ENCODE results near the gene LMO7. TPM values are rescaled to one million over a fixed set of nuclear protein-coding genes. Genes with fewer than 3 reads are reported as not detected.
A peak's percentile ranks its signal among the peaks of the same experiment; 100 is the strongest.
"Not testable (repeated sequence)": the region's sequence is repeated elsewhere in the genome, so short reads cannot be mapped to it uniquely, and the experiment has no call there.

LMO7 gene
- total RNA-seq, 1 donor from 2014 or later = 480 TPM

DNA sequence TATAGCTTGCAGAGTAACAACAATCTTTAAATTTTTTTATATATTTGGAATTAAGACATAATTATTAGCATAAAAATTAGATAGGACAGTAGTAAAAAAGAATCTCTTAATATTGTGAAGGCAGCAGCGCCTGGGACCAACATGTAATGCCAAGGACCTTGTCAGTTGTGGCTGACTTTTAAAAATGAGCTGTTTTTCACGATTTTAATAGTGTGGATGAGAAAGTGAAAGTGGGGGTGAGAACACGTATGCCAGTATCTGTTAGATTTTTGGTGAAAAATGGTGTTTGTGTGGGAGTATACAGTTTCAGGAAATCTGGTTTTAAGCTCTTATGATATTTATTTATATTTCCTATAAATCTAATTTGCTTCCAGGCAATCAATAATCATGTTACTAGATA lies 125.2 kb downstream of the LMO7 start:
- DNase-seq (no peak), ATAC-seq (no peak)
- intact Hi-C loops (cut with micrococcal nuclease) = loop anchor here (5.0 kb wide), 1 partner anchor 36 kb away; no protein-coding TSS in a partner anchor

DNA sequence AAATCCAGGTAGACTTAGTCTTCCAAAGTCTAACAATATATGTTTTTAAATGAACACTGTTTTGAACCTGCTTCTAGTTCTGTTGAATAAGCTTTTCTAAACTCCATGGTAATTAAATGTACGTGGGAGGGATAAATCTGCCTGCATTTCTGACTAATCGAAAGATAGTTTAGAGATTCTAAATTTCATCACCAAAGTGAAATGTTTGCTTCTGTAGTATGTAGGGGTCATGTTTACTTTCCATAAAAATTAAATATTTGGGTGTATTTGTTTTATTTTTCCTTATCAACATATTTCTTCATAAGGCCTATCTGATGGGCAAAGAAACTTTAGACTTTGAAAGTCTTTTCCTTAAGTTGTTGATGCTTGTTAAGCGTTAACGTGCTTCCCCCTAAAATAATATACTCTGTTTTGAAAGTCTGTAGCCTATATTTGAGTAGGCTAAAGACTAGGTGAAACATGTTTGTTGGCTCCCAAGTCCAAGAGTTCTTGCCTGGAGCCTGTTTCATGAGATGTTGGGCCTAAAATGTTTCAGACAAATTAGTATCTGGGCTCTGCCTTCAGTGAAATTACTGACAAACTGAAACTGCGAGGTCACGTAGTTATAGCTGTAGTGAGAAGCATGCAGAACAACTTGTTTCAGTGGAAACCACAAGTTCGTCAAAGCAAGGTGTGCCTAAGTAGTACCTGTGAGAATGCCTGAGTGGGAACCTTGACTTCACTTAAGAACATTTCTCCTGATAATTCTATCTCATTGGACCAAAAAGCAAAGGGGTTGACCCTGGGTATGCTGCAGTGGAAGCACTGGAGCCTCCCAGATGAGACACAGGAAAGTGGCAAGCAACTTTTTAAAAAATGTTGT lies 126.2 kb downstream of the LMO7 start:
- intact Hi-C loops (cut with micrococcal nuclease) = loop anchor here (5.0 kb wide), 1 partner anchor 35 kb away; no protein-coding TSS in a partner anchor
- ATAC-seq (peak; percentile 11), DNase-seq (no peak)

DNA sequence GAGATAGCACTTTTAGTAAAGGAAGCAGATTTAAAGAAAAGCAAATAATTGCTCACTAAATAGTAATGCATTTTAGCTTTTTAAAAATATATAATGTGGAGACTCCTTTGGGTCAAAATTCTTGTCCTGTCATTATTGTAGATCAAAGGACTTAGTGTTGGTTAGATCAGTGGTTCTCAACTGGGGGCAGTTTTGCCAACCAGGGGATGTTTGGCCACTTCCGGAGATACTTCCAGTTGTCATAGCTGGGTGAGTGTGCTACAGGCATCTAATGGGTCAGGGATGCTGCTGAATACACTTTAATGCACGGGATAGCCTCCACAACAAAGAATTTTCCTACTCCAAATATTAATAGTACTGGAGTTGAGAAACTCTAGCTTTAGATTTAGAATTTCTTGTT lies 126.8 kb downstream of the LMO7 start:
- no peak for DNase-seq
- ATAC-seq = no peak
- intact Hi-C loops (cut with micrococcal nuclease) = loop anchor here (5.0 kb wide), 1 partner anchor 34 kb away; no protein-coding TSS in a partner anchor

DNA sequence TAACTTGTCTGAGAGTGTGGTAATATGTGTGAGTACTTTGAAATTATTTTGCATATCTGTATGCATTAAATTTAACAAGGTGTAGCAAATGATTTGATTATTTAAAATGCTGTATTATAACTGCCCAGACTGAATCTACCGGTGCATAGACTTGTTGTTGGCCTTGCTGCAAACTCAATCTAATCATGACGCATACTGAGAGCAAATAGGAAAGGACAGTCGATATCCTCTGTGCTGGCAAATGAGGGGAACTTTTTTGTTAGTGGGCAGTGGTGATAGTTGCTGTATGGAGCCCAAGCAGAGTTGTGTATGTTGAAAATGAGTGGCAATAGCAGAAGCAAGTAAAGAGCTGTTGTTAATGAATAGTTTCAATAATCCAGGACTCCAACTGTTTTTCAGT lies 127.4 kb downstream of the LMO7 start:
- ATAC-seq (peak; percentile 17), DNase-seq (no peak)
- intact Hi-C loops (cut with micrococcal nuclease) = loop anchor here (5.0 kb wide), 1 partner anchor 34 kb away; no protein-coding TSS in a partner anchor

DNA sequence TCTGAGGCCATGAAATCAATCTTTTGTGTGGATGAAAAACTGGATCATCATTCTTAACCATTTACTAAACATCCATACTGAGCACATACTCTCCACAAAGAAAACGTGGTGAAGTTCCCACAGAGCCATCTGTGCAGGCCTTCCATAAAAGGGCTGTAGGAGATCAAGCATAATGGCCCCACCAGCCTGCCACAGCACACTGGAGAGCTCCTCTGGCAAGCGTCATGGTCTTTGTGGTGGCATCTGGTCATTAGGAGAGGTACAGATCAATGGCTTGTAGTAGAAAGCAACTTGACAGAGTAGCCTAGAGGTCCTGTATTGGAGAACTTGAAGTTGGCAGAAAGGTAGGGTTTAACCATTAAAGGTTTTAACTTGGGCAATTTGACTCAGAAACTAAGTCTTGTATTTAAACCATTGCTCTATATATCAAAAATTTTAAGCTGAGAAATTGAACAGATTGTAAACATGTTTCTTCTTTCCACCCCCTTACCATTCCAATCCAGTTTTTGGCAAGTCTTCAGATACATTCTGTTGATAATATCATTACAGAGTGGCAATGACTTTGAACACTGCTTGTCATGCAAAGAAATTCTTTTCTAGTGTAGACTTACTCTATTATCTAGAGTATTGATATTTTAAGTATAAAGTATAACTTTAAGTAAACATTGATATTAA lies 128.3 kb downstream of the LMO7 start:
- intact Hi-C loops (cut with micrococcal nuclease) = loop anchor here (5.0 kb wide), 1 partner anchor 33 kb away; no protein-coding TSS in a partner anchor
- ATAC-seq (peak; percentile 23), DNase-seq (peak; percentile 27)

DNA sequence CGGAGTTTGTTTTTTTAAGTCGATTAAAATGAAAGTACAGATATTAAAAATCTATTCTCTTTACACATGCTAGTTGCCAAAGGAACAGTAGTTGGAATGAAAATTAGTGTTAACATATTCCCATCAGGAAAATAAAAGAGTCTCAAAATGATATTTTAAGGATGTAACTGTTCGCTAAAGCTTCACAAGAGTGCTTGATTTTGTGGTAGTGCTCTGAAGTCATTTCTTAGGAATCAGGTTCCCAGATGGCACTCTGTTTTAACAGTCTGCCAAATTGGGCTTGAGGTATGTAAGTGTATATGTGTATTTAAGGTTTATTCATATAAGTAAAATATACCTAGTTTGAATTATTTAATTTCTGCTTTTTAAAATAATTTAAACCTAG lies 128.8 kb downstream of the LMO7 start:
- intact Hi-C loops (cut with micrococcal nuclease) = loop anchor here (5.0 kb wide), 1 partner anchor 32 kb away; no protein-coding TSS in a partner anchor
- DNase-seq (no peak), ATAC-seq (no peak)

DNA sequence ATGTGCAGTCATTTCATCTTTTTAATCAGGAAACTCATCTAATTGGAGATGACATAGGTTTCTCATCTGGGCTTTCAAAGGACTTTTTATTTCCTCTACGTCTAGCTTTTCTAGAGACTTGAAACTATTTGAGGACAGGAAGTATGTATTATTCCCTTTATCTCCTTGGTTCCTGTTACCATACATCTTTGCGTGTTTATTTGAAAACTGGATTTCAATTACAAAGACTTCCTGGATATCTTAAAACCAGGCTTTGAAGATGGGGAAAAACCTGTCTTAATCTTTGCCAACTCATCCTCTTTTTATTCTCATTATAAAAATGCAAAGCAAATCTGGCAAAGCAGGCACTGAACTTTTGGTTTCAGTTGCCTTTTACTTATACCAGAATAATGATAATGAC lies 130.5 kb downstream of the LMO7 start:
- intact Hi-C loops (cut with micrococcal nuclease) = no loop called here
- no peak for ATAC-seq

DNA sequence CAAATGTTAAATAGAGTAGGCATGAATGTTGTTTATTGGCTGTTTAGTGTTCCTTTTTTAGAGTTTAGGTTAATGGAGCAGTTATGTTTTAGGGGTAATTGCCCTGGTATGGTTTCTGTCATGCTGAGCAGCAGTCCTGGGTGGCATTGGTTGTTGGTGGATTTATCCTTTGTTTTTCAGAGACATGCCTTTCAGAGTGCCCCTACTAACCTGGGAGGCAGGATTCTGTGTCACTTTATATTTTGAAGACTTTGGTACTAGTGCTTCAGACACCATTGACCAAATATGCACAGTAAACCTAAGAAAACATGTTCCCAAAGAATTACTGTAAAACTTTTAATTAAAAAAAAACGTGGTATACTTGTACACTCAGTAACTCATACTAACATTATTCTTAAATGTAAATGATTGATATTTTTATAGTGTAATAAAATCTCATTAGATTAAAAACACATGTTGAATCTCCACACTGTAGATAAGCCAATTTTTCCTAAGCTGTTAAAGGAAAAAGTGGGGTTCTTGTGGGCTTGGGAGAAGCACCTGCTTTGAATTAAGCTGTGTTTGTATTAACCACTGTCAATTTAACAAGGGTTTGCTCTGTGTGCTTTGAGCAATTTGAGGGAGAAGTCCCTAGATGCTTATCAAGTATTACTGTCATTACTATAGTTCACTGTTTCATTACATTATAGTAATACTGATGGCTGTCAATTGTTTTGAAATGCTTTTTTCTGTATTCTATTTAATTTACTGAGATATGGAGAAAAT lies 133.2 kb downstream of the LMO7 start:
- intact Hi-C loops (cut with micrococcal nuclease) = no loop called here
- no peak for ATAC-seq
- DNase-seq = no peak

More for the DNA sequence above, 130.5 kb downstream of the LMO7 start:
- DNase-seq = no peak

DNA sequence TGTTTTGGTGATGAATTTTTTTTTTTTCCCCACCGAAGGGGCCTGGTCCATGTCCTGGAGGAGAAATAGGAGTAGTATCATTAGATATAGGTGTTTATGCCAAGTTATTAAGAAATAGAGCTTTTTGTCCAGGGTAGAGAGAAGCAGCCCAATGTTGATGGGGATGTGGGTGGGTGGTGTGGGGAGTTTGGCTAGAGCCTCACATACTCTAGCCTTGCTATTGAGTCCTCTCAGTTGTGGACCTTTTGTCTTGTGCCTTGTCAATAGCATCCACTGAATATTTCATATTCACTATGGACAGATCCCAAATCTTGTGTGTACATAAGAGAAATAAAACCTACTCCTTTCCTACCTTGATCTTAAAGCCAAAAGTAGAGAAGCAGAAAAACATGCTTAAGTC lies 134.0 kb downstream of the LMO7 start:
- no peak for ATAC-seq
- intact Hi-C loops (cut with micrococcal nuclease) = no loop called here
- DNase-seq = no peak

DNA sequence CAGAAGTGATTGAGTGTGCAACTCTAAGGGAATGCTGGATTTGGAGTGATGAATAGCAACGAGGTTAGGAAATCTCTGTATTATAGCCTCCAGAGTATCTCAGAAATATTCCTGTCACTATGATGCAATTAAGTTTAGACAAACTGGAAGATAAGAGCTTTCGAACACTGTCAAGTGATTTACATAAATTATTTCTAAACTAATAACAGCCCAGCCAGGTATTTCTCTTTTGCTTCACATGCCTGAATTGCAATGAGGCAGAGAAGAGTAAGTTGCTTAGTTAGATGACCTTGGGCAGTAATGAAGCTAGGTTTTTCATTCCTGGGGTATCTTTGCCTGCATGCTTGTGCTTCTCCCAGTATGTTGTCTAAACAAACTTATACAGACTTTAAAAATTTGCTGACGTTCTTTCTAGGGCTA lies 134.5 kb downstream of the LMO7 start:
- ATAC-seq (peak; percentile 38), DNase-seq (no peak)
- intact Hi-C loops (cut with micrococcal nuclease) = no loop called here

DNA sequence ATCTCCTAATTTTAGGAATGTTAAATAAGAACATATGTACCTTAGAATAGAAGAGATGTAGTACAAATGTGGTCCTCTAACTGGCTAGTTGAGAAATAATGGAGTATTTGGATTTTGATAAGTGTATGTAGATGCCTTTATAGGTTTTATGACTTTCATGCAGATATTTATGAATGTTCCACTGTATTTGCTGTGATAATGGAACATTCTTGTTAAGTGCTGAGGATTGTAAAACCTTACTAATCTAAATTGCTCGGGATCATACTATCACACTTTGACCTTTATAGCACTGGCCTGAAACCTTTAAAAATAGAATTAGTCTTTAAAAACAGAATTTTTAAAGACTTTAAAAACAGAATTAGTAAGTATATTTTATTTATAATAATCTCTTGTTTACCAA lies 135.1 kb downstream of the LMO7 start:
- no peak for ATAC-seq

DNA sequence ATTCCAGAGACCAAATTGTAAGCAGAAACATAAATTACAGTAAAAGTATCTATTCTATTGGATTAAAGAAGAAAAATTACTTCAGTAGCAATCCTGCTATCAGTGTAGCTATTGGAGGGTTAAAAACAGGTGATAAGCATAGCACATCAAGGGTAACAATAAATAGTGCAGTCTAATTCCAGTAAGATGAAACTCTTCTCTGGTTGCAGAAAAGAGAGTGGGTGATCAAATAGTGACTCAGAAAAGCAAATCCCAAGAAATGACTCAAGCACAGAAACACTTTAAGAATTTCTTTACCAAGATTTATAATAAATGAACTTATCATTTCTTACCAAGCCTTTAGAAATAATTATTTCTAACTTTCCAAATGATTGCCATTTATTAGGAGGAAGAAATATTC lies 135.7 kb downstream of the LMO7 start:
- intact Hi-C loops (cut with micrococcal nuclease) = no loop called here
- ATAC-seq (no peak), DNase-seq (no peak)

More for the DNA sequence above, 135.1 kb downstream of the LMO7 start:
- intact Hi-C loops (cut with micrococcal nuclease) = no loop called here
- DNase-seq = no peak

DNA sequence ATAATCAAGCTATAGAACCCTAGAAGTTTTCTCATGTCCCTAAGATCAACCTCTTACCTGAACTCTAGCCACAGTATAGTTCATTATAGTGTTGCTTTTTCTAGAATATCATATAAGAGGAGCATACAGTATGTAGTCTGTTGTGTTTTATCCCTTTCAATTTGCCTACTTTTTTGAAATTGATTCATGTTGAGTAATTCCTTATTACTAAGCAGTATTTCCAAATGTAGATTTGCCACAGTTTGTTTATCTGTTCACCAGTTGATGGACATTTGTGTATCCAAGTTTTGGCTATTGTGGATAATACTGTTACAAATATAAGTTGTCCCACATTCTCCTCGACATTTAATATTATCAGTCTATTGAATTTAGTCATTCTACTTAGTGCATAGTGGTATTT lies 138.0 kb downstream of the LMO7 start:
- DNase-seq = no peak
- intact Hi-C loops (cut with micrococcal nuclease) = no loop called here

DNA sequence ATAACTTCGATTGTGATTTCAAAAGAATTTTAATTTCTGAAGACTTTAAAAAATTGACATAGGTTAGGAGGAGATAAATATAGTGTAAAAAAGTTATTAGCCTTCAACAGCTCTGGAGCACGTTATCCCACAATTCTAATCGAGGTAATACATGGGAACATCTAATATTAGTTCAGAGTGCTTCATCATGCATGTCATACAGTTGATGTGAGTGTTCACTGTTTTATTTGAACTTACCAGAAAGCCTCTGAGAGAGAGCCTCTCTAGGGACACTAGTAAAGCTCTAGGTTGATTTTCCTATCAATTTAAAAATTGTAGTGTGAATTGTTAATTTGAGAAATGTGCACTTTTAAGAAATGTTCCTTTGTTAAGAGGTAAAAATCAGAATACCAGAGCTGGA lies 140.4 kb downstream of the LMO7 start:
- ATAC-seq = peak; percentile 77
- intact Hi-C loops (cut with micrococcal nuclease) = no loop called here
- DNase-seq = no peak

More for the DNA sequence above, 138.0 kb downstream of the LMO7 start:
- no peak for ATAC-seq

DNA sequence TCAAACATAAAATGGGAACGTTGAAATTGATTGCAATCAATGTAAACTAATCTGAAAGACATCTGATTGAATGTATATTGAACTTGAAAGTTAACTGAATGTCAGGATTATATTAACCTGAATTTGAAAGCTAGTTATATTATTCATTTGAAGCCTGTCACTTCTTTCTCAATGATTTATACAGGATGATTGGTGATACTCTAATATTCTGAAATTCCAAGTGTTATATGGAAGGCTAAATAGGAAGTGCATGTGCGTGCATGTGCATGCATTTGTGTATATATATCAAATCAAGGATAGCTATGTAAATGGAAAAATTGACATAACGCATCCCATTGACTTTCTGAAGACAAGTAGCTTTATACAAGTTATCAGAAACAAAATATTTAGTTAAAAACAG lies 143.3 kb downstream of the LMO7 start:
- intact Hi-C loops (cut with micrococcal nuclease) = no loop called here
- ATAC-seq = no peak

DNA sequence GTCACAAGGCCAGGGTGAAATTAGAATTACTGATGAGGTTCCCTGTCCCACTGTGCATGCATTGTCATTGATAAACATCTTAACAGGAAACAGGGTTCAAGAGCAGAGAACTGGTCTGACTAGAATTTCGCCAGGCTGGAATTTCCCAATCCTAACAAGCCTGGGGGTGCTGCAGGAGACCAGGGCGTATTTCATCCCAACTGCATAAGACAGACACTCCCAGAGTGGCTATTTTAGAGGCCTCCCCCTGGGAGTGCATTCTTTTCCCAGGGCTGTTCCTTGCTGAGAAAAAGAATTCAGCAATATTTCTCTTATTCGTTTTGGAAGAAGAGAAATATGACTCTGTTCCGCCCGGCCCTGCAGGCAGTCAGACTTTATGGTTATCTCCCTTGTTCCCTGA lies 144.0 kb downstream of the LMO7 start:
- DNase-seq; intact Hi-C loops (cut with micrococcal nuclease): not testable (repeated sequence)

More for the DNA sequence above, 143.3 kb downstream of the LMO7 start:
- no peak for DNase-seq

DNA sequence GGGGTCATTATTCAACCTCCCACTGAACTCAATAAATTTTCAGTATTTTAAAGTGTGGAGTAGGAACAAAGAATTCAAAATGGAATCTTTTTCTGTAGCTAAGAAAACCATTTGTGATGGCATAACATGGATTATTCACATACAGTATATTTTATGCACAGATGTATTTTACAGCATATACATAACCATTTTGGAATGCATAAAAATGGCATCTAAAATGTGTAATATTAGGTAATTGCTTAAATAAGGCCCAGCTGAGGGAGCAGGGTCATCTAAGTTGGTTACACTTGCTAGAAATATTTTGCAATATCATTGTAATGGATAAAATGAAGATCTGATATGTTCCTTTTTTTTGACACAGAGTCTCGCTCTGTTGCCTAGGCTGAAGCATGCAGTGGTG lies 146.9 kb downstream of the LMO7 start:
- intact Hi-C loops (cut with micrococcal nuclease) = no loop called here
- no peak for ATAC-seq
- DNase-seq = no peak

More for the DNA sequence above, 144.0 kb downstream of the LMO7 start:
- ATAC-seq = not testable (repeated sequence)

DNA sequence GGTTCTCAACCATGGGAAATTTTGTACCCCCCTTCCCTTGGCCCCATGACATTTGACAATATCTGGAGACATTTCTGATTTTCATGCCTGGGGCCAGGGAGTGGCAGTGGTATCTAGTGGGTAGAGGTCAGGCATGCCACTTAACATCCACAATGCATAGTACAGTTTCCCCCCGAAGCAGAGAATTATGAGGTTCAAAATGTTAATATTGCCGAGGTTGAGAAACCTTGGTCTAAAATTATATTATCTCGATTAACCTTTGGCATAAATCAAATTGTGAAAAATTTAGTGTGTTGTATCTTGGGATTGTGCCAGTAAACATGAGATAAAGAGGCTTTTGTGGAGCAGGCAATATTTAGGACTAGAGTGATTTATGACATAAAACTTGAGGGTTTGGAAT lies 147.9 kb downstream of the LMO7 start:
- no peak for DNase-seq
- intact Hi-C loops (cut with micrococcal nuclease) = no loop called here
- no peak for ATAC-seq

DNA sequence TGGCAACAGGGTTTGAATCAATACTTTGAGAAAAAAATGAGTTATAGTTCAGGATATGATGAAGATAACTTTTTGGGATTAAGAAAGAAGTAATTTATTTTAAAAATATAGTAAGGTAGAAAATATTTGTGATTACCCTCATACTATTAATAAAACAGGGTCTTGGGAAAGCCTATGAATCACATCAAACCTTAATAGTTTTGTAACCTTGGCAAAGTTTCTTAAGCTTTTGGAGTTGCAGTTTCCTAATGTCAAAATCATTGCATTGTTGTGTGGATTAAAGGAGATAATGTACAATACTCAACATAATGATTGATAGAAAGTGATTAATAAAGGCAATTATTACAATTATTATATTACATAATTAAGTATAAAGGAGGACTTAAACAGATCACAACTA lies 149.0 kb downstream of the LMO7 start:
- ATAC-seq (no peak), DNase-seq (no peak)
- intact Hi-C loops (cut with micrococcal nuclease) = no loop called here

Measured in left ventricle myocardium superior (tissue), 1 donor.